SK-N-SH (cell line): ENCODE data around the gene C3.

Experiments
- CTCF ChIP-seq: fragments of 200-600 bp; sonication (generic); IDR thresholded peaks from 2 replicates; pipeline ENCODE4 v1.6.1; 2017; ENCODE audit warnings: antibody characterized with exemption, mild to moderate bottlenecking, moderate library complexity
- EP300 ChIP-seq, 2 experiments: IDR thresholded peaks; 2 replicates each; pipeline versions ENCODE4 v1.4.0 to v1.6.1; 2012; ENCODE audit warnings: borderline replicate concordance in 1 of 2, low read depth in 1 of 2, low read length in 1 of 2
- GABPA ChIP-seq: IDR thresholded peaks from 2 replicates; pipeline ENCODE4 v1.4.0; 2012; ENCODE audit warnings: low read depth, mild to moderate bottlenecking
- GATA2 ChIP-seq: sonication (generic); formaldehyde crosslinking; IDR thresholded peaks from 2 replicates; pipeline ENCODE4 v1.5.0; 2020; ENCODE audit warnings: mild to moderate bottlenecking, missing genetic modification reagents
- JUND ChIP-seq: IDR thresholded peaks from 2 replicates; pipeline ENCODE4 v1.4.0; 2012
- POLR2AphosphoS5 ChIP-seq: IDR thresholded peaks from 2 replicates; pipeline ENCODE4 v1.6.1; 2012; ENCODE audit warnings: low read depth, low read length
- YY1 ChIP-seq: IDR thresholded peaks from 2 replicates; pipeline ENCODE4 v1.4.0; 2012; ENCODE audit warnings: low read depth, mild to moderate bottlenecking
- TF ChIP-seq, protein P1 (sequence below): IDR thresholded peaks from 2 replicates; pipeline ENCODE4 v1.4.0; 2012; ENCODE audit warnings: low read depth, borderline replicate concordance

GRCh38 chr19:6664916-6665315 lies 55.5 kb downstream of the C3 start:
- TF ChIP-seq CTCF (no peak), GATA2 (CRISPR knock-in tag) (no peak), YY1 (no peak), GABPA (no peak), EP300 (IDR thresholded peaks at IDR 0.05; ENCODE audit: borderline replicate concordance in 1 of 2, low read depth in 1 of 2, low read length in 1 of 2) (no peak), POLR2AphosphoS5 (no peak), JUND (no peak)
- TF ChIP-seq, protein P1, sequence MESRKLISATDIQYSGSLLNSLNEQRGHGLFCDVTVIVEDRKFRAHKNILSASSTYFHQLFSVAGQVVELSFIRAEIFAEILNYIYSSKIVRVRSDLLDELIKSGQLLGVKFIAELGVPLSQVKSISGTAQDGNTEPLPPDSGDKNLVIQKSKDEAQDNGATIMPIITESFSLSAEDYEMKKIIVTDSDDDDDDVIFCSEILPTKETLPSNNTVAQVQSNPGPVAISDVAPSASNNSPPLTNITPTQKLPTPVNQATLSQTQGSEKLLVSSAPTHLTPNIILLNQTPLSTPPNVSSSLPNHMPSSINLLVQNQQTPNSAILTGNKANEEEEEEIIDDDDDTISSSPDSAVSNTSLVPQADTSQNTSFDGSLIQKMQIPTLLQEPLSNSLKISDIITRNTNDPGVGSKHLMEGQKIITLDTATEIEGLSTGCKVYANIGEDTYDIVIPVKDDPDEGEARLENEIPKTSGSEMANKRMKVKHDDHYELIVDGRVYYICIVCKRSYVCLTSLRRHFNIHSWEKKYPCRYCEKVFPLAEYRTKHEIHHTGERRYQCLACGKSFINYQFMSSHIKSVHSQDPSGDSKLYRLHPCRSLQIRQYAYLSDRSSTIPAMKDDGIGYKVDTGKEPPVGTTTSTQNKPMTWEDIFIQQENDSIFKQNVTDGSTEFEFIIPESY: no peak
